HG03135 (cell line): ENCODE results near the gene PKHD1.

Source experiments
- ATAC-seq: cut with Tn5 transposase; IDR thresholded peaks from one replicate; pipeline ENCODE4 v1.9.1; 2021; ENCODE audit warnings: mild to moderate bottlenecking, moderate library complexity; ENCODE audit not compliant: unreplicated experiment

Gene PKHD1

DNA sequence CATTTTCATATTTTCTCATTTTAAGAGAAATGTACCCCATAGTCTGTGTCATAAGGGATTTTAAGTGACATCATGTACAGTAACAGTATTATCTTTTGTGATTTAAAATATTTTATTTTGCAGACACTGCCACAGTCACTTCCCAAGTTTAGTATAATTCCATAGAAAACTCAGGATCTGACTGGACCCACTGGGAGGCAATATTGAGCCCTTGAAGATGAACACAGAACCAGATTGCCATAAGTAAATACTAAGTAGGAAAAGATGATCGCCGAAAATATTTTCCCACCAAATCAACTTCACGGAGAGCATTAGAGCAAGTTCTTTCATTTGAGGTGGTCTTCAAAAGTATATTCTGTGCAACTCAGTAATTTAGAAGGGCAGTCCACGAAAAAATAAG is 17.6 kb upstream of the PKHD1 start:
- ATAC-seq = no peak

DNA sequence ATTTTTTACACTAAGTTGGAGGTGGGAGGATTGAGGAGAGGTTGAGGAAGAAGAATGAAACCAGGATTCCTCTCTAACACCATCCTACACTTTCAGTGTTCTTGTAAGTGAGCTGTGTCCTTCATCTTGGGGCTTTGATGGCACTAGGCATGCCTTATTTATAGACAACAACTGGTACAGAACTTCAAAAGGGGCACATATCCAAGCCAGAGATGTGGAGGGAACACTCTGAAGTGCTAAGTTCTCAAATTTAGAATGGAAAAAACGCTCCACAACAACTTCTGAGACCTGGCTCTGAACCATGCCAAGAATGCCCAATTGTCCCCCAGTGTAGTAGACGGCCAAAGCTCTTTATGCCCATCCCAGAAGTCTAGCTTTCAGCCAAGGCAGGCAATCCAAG is 16.2 kb upstream of the PKHD1 start:
- ATAC-seq = no peak

DNA sequence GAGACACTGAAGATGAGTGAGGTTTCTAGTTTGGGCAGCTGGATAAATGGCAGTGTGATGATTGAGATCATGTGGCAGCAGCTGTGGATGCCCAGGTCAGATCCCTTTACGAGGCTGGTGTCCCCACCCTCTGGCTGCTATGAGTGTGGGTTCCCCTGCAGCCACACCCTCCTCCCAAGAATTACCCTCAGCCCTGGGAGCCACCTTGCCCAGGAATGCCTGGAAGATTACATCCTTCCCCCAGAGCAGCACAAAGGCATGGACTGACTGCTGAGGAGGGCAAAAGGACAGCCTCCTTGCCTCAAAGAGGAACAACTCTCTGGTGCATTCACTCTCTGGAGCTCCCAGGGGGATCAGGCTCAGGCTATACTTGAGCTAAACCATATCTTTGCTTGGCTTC is 15.0 kb upstream of the PKHD1 start:
- no peak for ATAC-seq

DNA sequence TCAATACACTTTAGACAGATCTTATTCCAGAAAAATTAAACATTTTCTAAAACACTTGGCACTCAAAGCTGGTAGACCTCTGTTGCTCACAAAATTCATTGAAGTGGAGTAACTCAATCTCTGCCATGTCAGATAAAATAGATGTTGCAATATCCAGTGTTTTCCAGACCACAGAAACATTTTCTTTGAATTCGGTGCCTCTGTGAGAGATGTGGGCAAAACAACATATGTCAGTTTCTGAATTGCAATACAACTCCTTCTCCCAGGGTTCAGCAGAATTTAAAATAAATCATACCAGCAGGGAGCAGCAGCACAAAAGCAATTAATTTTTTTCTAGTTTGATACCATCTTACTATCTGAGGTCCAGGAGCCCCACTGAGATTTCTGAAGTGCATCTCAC is 11.3 kb upstream of the PKHD1 start:
- no peak for ATAC-seq

DNA sequence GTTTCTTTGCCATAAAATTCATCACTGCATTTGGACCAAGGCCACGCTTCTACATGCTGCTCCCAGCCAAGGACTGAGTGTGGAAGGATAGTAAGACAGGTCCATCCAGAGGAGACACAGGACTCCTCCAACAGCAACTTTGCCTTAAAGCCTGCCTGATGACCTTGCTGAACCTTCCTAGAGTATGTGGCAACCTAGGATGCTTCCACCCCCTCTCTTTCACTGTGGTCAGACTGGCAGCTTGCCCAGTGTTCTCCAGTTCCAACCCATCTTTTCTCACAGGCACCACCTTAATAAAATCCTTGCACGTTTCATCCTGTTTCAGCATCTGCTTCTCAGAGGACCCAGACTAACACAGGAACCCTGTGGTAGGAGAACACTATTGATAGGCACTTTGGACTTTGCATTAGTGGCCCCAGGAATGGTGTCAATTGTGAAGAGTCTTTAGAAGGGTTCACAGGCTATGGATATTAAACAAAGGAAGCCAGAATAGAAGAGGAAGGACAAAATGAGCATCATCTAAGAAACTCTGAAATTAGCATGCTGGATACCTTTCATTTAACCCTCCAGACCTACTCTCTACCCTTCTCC is 2.4 kb upstream of the PKHD1 start:
- no peak for ATAC-seq

DNA sequence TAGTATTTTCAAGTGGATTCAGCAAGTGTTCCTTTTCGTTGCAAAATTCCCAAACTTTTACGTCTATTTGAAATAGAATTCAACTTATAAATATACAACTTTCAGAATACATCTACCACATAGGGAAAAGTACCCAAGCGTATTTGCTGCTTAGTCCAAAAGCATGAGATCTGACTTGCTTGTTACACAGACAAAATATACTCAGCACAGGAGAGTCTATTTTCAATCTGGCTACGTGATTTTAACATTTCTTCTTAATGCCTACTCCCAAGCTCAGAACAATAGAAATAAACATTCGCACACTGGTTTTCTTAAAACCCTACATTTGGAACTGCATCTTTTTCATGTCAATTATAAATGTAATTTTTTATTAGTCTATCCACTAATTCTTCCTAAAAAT is 672 bp downstream of the PKHD1 start:
- ATAC-seq = no peak

DNA sequence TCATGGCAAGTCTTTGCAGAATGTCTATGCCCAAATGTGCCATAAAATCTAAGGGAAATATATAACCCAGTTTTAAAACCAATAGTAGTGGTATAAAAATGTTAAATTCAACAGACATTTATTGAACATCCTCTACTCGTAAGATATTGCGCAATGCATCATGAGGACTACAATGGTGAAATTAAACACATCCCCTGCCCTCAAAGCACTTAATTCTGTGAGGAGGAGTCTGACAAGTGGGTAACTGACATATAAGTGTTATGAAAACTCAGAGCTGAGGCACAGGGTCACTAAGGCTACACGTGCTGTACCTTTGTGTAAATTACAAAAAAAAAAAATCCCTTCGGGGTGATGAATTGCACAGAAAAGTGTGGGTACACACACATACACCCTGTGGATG is 6.2 kb downstream of the PKHD1 start:
- ATAC-seq = no peak

DNA sequence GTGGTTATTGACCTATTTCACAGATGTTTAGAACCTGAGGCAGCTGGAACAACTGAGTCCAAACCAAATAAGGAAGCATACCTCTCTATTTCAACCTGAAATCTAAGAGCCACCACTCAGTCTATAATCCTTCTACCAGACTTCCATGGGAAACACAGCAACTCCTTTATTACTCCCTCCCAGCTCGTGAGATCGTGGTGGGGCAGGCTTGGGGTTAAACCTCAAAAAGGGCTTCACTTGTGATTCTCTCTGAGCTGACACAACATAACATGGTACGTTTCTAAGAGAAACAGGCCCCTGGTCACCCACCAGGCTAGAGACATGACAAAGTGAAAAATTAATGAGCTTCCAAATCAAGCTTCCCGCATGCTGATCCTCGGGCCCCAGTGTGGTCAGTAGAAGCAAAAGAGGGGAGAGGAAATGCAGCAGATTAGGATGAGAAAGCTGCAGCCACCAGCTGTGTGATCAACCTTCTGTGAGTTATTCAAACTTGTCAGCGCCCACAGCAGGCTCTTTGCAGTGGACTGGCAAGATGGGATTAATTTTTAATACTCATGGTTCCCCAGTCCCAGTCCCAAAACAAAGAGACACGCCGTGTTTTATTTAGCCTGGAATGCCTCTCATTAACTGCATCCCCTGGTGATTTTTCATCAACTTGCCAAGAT is 9.3 kb downstream of the PKHD1 start:
- ATAC-seq = no peak

DNA sequence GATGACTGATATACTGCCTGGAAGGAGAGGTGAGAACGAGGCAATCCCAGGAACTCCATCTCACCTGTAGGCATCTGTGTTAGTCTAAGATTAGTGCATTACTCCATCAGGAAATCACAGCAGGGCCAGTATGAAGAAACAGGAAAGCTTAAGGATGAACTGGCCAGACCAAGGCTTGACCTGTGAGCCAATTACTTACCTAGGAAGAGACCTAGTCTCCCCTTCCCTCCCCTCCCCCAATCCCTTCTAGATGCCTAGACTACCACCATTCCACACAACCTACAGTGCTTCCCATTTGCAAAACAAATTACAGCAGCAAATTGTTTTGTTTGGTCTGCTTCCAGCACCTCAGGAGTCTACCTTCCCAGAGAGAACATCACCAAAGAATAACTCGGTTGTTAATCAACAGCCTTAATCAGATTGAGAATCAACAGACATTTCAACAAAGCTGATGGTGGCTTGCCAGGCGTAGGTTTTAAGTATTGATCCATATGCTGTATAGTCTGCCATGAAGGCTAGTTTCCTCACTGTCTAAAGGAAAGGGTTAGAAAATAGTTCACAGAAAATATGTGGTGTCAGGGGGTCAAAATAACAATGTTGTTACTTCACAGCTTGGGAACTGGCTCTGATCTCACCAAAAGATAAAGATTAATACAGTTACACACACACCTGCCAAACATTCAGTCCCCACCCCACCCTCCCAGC is 10.1 kb downstream of the PKHD1 start:
- no peak for ATAC-seq

DNA sequence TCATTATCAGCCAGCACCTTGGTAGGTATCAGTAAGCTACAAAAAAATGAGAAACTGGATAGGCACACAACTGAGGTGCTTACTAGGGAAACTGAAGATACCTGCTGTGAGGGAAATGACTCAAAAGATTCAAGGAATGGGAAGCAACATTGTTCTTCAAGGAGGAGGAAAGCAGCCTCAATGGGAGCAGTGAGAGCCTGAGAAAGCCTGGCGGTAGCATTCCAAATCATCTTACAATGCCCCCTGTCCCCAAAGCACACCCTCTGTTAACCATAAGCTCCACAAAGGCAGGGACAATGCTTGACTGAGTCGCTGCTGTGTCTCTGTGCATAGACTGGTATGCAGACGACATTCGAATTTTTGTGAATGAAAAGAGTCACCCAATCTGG is 10.6 kb downstream of the PKHD1 start:
- no peak for ATAC-seq

DNA sequence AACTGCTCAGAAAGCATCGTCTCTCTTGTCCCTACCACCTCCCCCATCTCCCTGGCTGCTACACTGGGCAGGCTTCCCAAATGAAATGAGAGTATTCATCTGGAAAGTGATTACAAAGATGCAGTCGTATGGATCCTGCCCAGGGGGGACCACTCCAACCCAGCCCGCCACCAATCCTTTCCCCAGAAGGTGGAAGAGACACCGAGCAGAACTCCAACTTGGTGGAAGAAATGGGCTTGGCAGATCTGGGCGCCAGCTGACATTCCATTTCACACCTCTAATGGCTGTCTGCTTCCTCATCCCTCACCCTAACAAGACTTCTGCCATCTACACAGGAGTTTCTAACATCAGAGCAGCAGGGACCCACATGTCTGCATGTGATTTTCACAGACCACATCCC is 12.7 kb downstream of the PKHD1 start:
- no peak for ATAC-seq

DNA sequence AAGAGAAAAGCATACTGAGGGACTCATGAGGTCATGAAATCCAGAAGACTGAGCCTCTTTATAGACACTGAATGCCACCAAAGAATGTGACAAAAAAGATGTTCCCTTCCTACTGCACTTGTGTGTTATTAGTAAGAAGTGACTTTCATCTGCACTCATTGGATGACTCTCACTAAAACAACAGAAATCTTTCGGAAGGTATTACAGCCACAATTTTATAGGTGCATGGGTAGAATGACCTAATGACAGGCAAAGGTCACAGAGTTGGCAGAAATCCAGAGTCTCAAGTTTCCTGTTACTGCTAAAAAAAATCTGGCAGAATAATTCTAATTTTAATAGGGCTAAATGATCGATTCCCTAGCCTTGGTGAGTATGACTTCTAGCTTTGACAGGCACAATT is 13.3 kb downstream of the PKHD1 start:
- ATAC-seq = no peak

DNA sequence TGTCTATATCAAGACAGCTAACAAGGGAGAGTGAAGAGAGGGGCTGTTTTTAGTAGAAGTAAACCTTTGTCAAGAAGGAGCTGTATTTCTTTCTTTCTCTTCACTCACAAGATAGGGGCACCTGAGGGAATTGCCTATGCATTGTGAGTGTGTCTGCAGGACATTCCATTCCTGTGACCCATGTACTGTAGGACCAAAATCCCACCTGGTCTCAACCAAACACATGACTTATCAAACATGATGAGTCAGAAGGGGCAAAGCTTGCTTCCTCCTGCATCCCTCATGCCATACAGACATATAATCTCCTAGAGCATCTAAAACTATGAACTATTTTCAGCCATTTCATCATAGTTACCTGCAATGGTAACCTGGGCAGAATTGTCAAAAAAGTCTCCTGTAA is 21.8 kb downstream of the PKHD1 start:
- ATAC-seq = no peak

DNA sequence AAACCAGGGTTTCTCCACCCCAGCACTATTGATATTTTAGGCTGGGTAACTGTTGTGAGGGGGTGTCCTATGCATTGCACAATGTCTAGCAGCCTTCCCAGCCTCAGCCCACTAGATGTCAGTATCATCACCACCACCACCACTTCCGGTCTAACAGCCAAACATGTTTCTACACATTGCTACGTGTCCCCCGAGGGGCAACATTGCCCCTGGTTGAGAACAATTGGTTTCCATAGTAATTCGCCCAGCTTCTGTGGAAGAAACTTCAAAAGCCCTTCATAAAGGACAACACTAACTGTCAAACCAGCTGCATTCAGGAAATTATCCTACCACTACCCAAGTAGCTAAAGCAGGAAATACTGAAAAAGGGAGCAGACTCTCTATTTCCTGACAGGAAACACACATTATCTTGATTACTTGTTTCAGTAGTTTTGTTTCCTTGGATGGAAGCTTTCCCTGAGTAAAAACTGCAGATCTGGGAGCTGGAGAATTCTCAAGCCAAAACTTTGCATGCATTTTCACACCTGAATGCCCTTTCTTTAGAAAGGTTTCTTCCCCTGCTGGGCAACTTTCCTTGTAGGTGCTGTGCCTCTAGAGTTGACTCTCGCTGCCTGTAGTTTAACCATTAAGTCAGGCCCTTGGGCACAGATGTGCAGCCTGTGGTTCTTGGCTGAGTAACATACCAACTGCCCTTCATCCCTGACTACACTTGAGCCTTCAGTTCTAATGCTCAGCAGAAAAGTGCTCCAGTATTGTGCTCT is 23.6 kb downstream of the PKHD1 start:
- ATAC-seq = peak; percentile 99

DNA sequence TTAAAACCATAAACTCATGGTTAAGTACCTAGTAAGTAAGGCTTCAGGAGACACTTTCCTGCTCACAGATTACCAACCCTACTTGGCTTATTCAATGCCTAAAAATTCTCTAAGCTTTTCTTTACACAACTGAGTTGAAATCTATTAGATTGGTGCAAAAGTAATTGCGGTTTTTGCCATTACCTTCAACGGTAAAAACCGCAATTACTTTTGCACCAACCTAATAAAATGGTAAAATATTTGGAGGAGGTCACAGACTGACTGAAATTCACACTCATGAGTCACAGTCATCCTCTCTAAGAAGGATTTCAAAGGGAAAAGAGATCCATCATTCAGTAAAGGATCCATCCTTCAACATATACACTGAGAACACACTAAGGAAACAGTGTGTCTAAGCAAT is 25.9 kb downstream of the PKHD1 start:
- no peak for ATAC-seq

DNA sequence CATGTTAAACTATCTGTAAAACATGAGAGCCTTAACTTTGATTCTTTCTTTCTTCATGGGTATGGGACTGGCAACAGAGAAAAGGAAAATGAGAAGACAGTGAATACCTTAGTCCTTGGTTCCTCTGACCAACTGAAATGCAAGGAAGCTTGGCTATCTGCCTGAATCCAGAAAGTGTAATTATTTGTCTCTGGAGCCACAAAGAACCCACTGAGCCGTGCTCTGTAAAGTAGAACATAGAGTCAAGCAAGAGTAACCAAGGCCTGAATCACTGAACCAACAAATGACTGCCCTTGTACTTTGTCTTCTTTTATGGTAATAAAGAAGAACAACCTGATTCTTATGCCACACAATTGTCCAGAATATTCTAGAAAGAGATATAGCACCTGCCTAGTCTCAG is 27.6 kb downstream of the PKHD1 start:
- ATAC-seq = no peak

DNA sequence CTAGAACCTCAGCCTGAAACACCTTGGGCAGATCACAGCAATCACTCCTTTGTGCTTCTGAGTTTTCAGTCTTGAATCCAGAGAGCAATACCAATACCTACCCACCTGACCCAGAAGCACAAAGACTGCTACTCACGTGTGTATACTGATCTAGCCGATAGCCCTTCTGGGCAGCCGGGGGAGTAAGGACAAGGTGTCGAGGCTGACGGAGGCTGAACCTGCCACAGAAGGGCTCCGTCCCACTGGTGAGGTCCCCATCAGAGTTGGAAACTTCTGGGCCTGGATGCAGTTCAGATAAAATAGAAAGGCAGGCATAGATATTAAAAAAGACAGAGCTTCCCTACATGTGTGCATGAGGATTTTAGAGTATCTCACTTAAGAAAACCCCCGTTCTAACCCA is 32.0 kb downstream of the PKHD1 start:
- no peak for ATAC-seq

DNA sequence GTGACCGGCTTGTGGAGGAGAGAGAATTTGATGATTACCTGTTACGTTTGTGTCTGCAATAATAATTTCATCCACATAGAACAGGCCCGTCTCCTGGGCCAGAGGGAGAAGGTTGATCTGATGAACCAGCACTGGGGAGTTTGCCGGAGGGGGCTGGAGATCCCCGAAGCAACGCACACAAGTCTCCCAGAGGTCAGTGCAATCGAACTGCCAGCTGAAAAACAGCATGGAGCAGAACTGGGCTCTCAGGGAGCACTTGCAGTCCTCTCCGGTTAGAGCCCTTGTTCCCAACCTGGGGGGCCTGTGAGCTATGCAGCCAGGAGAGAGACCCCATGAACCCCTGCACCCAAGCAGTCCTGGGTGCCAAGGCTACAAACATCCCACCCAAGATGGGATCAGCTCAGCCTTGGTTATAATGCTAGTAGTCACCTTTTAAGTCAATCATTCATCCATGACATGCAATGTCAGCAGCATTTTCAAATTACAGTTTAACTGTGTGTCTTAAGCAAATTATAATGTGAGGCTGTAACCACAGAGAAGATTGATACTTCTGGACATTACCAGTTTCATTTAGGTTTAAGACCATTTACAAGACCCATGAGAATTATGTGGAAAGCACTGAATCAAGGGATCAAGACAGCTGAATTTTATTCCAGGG is 34.2 kb downstream of the PKHD1 start:
- no peak for ATAC-seq

DNA sequence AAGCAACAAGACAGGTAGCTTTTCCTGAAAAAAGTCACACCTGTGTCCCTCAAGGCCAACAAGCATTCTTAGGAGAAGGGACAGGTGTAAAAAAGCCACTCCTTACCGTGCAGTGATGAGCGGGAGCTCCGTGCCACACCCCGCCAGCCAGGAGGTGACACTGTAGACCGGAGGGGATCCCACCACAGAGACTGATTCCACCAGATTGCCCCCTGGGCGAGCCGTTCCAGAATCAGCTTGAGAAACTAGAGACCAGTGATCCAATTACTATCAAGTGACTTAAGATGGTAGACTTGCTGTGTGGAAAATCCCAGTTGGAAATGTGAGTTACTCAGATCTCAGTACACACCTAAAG is 37.4 kb downstream of the PKHD1 start:
- no peak for ATAC-seq

DNA sequence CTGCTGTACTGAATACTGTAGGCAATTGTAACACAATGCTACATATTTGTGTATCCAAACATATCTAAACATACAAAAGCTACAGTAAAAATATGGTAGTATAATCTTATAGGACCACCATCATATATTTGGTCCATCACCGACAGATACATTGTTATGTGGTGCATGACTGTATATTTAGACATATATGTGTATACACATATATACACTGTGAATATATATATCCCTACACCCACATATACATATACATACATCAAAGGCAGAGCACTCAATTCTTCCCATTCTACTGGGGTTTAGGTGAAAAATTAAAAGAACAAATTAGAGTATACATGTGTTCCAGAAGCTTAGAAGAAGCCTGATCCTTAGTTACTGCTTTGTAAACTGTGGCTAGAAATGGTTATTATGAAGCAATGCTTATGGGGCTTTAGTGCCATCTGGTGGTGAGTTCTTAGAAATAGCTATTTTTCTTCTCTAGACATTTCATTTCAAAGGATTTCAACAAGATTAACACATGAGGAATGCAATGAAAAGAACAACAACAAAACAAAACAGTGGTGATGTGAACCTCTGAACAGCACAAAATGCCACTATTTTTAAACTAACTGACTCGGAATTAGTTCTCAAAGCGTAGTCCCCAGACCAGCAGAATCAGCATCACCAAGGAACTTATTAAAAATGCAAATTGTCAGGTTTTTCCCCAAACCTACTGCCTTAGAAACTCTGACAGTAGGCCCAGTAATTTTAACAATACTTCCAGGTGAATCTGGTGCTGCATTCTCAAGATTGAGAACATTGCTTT is 38.0 kb downstream of the PKHD1 start:
- ATAC-seq = no peak

DNA sequence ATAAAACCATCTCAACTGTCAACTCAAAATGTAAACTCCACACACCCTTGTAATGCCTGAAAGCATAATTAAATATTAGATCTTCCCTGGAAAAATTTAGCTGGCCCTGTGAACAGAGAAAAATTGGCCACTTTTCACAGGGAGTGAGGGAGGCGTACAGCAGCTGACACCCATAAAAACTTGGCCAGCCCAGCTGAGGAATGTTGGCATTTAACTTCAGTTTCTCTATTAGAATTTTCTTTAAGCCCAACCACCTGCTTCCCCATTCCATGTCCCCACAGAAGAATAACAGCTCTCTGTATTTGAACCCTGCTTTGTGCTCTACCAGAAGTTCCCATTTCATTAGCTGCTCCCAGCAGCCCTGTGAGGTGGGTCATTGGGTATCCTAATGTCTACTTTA is 41.0 kb downstream of the PKHD1 start:
- ATAC-seq = no peak
